Stimulated activated naive CD8-positive, alpha-beta T cell treated with anti-CD3 and anti-CD28 coated beads, Interleukin-15, Interleukin-2, amounts not matched to agents 100 ng/mL and 50 ng/mL, for 24 hours (primary cell): ENCODE data around the gene SCAPER.
"Not testable (repeated sequence)": the region's sequence is repeated elsewhere in the genome, so short reads cannot be mapped to it uniquely, and the experiment has no call there.

Source experiments
- H3K27ac Mint-ChIP-seq: one replicate; pipeline ENCODE4 v1.8.0; 2021; ENCODE audit warnings: mild to moderate bottlenecking, mixed read lengths
- H3K27me3 Mint-ChIP-seq: one replicate; pipeline ENCODE4 v1.8.0; 2021; ENCODE audit warnings: mixed read lengths
- H3K36me3 Mint-ChIP-seq: one replicate; pipeline ENCODE4 v1.8.0; 2021; ENCODE audit warnings: low read depth, mixed read lengths
- H3K4me1 Mint-ChIP-seq: one replicate; pipeline ENCODE4 v1.8.0; 2021; ENCODE audit warnings: low read depth, mixed read lengths
- H3K4me3 Mint-ChIP-seq: one replicate; pipeline ENCODE4 v1.8.0; 2021; ENCODE audit warnings: mild to moderate bottlenecking, mixed read lengths
- H3K9me3 Mint-ChIP-seq: one replicate; pipeline ENCODE4 v1.8.0; 2021; ENCODE audit warnings: mixed read lengths

Gene SCAPER

GRCh38 chr15:76533060-76533820 is 371.9 kb downstream of the SCAPER start:
- Mint-ChIP-seq H3K27ac (no peak overlapping the region), H3K4me3 (no peak overlapping the region), H3K27me3 (no peaks in the 10 kb centered on the region), H3K4me1 (no peaks in the 10 kb centered on the region), H3K9me3 (no peaks in the 10 kb centered on the region), H3K36me3 (no peaks in the 10 kb centered on the region)

GRCh38 chr15:76529911-76530310 is 375.2 kb downstream of the SCAPER start:
- Mint-ChIP-seq H3K4me3 (no peak overlapping the region), H3K36me3 (peaks cover 6% of the 10 kb centered on the region), H3K9me3 (peaks cover 3% of the 10 kb centered on the region), H3K4me1 (no peaks in the 10 kb centered on the region), H3K27ac (no peak overlapping the region), H3K27me3 (no peaks in the 10 kb centered on the region)

GRCh38 chr15:76526111-76526510 is 379.0 kb downstream of the SCAPER start:
- H3K4me1 Mint-ChIP-seq: no peaks in the 10 kb centered on the region
- H3K27me3 Mint-ChIP-seq: no peaks in the 10 kb centered on the region
- H3K9me3 Mint-ChIP-seq: peaks cover 3% of the 10 kb centered on the region
- no peak overlapping the region for H3K27ac Mint-ChIP-seq
- H3K36me3 Mint-ChIP-seq: peaks cover 6% of the 10 kb centered on the region
- no peak overlapping the region for H3K4me3 Mint-ChIP-seq

- H3K27ac Mint-ChIP-seq: no peak overlapping the region
- no peaks in the 10 kb centered on the region for H3K27me3 Mint-ChIP-seq
- no peak overlapping the region for H3K4me3 Mint-ChIP-seq
- no peaks in the 10 kb centered on the region for H3K4me1 Mint-ChIP-seq
- peaks cover 3% of the 10 kb centered on the region for H3K36me3 Mint-ChIP-seq
- H3K9me3 Mint-ChIP-seq: no peaks in the 10 kb centered on the region
Measured at GRCh38 chr15:76517910-76518309, 387.2 kb downstream of the SCAPER start.

GRCh38 chr15:76514282-76514681 is 390.9 kb downstream of the SCAPER start:
- Mint-ChIP-seq H3K36me3 (no peaks in the 10 kb centered on the region), H3K27ac (no peak overlapping the region), H3K4me3 (no peak overlapping the region), H3K27me3 (no peaks in the 10 kb centered on the region), H3K4me1 (no peaks in the 10 kb centered on the region), H3K9me3 (no peaks in the 10 kb centered on the region)

GRCh38 chr15:76512971-76513370 is 392.2 kb downstream of the SCAPER start:
- H3K27ac Mint-ChIP-seq: no peak overlapping the region
- no peaks in the 10 kb centered on the region for H3K27me3 Mint-ChIP-seq
- no peaks in the 10 kb centered on the region for H3K4me1 Mint-ChIP-seq
- no peaks in the 10 kb centered on the region for H3K36me3 Mint-ChIP-seq
- H3K9me3 Mint-ChIP-seq: no peaks in the 10 kb centered on the region
- H3K4me3 Mint-ChIP-seq: no peak overlapping the region

- not testable (repeated sequence) for H3K36me3 Mint-ChIP-seq, H3K4me3 Mint-ChIP-seq, H3K9me3 Mint-ChIP-seq, H3K27me3 Mint-ChIP-seq, H3K4me1 Mint-ChIP-seq, H3K27ac Mint-ChIP-seq
Measured at GRCh38 chr15:76510663-76511062, 394.5 kb downstream of the SCAPER start.

- H3K4me3 Mint-ChIP-seq: no peak overlapping the region
- H3K36me3 Mint-ChIP-seq: peaks cover 19% of the 10 kb centered on the region
- no peak overlapping the region for H3K27ac Mint-ChIP-seq
Measured at GRCh38 chr15:76503804-76504203, 401.3 kb downstream of the SCAPER start.

GRCh38 chr15:76503121-76503520 is 402.0 kb downstream of the SCAPER start:
- no peaks in the 10 kb centered on the region for H3K9me3 Mint-ChIP-seq
- no peaks in the 10 kb centered on the region for H3K27me3 Mint-ChIP-seq
- no peak overlapping the region for H3K27ac Mint-ChIP-seq
- no peak overlapping the region for H3K4me3 Mint-ChIP-seq
- peaks cover 19% of the 10 kb centered on the region for H3K36me3 Mint-ChIP-seq
- no peaks in the 10 kb centered on the region for H3K4me1 Mint-ChIP-seq

More at GRCh38 chr15:76503804-76504203, 401.3 kb downstream of the SCAPER start:
- Mint-ChIP-seq H3K4me1 (no peaks in the 10 kb centered on the region), H3K9me3 (no peaks in the 10 kb centered on the region), H3K27me3 (no peaks in the 10 kb centered on the region)

- Mint-ChIP-seq H3K27me3 (no peaks in the 10 kb centered on the region), H3K27ac (no peak overlapping the region), H3K9me3 (no peaks in the 10 kb centered on the region), H3K4me1 (no peaks in the 10 kb centered on the region), H3K36me3 (peaks cover 19% of the 10 kb centered on the region), H3K4me3 (no peak overlapping the region)
Measured at GRCh38 chr15:76502678-76503077, 402.5 kb downstream of the SCAPER start.

GRCh38 chr15:76502185-76502584 is 403.0 kb downstream of the SCAPER start:
- not testable (repeated sequence) for H3K4me1 Mint-ChIP-seq, H3K27me3 Mint-ChIP-seq, H3K27ac Mint-ChIP-seq, H3K9me3 Mint-ChIP-seq, H3K4me3 Mint-ChIP-seq
- H3K36me3 Mint-ChIP-seq: peaks cover 19% of the 10 kb centered on the region

- Mint-ChIP-seq H3K36me3 (peaks cover 19% of the 10 kb centered on the region), H3K9me3 (no peaks in the 10 kb centered on the region), H3K27me3 (no peaks in the 10 kb centered on the region), H3K27ac (no peak overlapping the region), H3K4me3 (no peak overlapping the region), H3K4me1 (no peaks in the 10 kb centered on the region)
Measured at GRCh38 chr15:76501726-76502125, 403.4 kb downstream of the SCAPER start.

GRCh38 chr15:76501011-76501410 is 404.1 kb downstream of the SCAPER start:
- Mint-ChIP-seq H3K4me3 (no peak overlapping the region), H3K9me3 (no peaks in the 10 kb centered on the region), H3K4me1 (no peaks in the 10 kb centered on the region), H3K36me3 (peaks cover 19% of the 10 kb centered on the region), H3K27ac (no peak overlapping the region), H3K27me3 (no peaks in the 10 kb centered on the region)

- Mint-ChIP-seq H3K9me3 (no peaks in the 10 kb centered on the region), H3K36me3 (peaks cover 10% of the 10 kb centered on the region), H3K4me1 (no peaks in the 10 kb centered on the region), H3K27me3 (no peaks in the 10 kb centered on the region), H3K27ac (no peak overlapping the region), H3K4me3 (no peak overlapping the region)
Measured at GRCh38 chr15:76495487-76495886, 409.7 kb downstream of the SCAPER start.

GRCh38 chr15:76492538-76492937 is 412.6 kb downstream of the SCAPER start:
- Mint-ChIP-seq H3K27ac (no peak overlapping the region), H3K4me1 (no peaks in the 10 kb centered on the region), H3K9me3 (peaks cover 3% of the 10 kb centered on the region), H3K4me3 (no peak overlapping the region), H3K36me3 (peaks cover 12% of the 10 kb centered on the region), H3K27me3 (no peaks in the 10 kb centered on the region)

GRCh38 chr15:76483752-76484151 is 421.4 kb downstream of the SCAPER start:
- Mint-ChIP-seq H3K9me3 (peaks cover 6% of the 10 kb centered on the region), H3K4me3 (no peak overlapping the region), H3K4me1 (no peaks in the 10 kb centered on the region)

More at GRCh38 chr15:76483752-76484151, 421.4 kb downstream of the SCAPER start:
- no peak overlapping the region for H3K27ac Mint-ChIP-seq
- no peaks in the 10 kb centered on the region for H3K27me3 Mint-ChIP-seq
- H3K36me3 Mint-ChIP-seq: no peaks in the 10 kb centered on the region
